ENCODE results near the gene DNM1. TPM values are rescaled to one million over a fixed set of nuclear protein-coding genes. Genes with fewer than 3 reads are reported as not detected.

The DNM1 gene
- total and polyA plus RNA-seq, 2 donors (not counting 3 experiments of a cell fraction or from before 2014, with no cell fraction given), result 0.59 to 2.9 TPM

DNA sequence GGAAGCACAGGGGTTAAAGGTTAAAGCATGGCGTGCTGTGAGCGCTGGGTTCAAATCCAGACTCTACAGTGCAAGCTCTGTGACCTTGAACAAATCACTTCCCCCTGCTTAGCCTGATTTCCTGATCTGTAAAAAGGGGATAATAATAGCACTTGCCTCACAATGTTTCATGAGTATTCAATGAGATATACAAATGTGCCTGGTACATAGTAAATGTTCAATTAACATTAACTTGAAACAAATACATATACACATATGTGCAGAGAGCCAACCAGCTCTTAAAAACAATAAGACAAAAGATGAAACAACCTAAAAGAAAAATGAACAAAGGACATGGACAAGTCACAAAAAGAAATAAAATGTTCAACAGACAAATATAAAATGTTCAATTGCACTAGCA, 15.8 kb upstream of the DNM1 start:
- no TSS peak for BruUV-seq (replicated peaks)
- DNase-seq (ENCODE audit: low read depth, low spot score), result no peak
- TF ChIP-seq, protein P1, sequence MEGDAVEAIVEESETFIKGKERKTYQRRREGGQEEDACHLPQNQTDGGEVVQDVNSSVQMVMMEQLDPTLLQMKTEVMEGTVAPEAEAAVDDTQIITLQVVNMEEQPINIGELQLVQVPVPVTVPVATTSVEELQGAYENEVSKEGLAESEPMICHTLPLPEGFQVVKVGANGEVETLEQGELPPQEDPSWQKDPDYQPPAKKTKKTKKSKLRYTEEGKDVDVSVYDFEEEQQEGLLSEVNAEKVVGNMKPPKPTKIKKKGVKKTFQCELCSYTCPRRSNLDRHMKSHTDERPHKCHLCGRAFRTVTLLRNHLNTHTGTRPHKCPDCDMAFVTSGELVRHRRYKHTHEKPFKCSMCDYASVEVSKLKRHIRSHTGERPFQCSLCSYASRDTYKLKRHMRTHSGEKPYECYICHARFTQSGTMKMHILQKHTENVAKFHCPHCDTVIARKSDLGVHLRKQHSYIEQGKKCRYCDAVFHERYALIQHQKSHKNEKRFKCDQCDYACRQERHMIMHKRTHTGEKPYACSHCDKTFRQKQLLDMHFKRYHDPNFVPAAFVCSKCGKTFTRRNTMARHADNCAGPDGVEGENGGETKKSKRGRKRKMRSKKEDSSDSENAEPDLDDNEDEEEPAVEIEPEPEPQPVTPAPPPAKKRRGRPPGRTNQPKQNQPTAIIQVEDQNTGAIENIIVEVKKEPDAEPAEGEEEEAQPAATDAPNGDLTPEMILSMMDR (IDR thresholded peaks at IDR 0.05; ENCODE audit: extremely low read depth in 1 of 2, insufficient read depth in 1 of 2, low read depth in 1 of 2, low read length in 2 of 2), result no peak
- TF ChIP-seq MAX (IDR thresholded peaks at IDR 0.05; ENCODE audit: insufficient read depth, insufficient read length) (no peak), MYC (IDR thresholded peaks at IDR 0.05; ENCODE audit: low read depth, low read length) (no peak), GATA2 (IDR thresholded peaks at IDR 0.05; ENCODE audit: insufficient read depth, insufficient read length, low read depth, low read length) (no peak), FOS (IDR thresholded peaks at IDR 0.05; ENCODE audit: borderline replicate concordance, insufficient read depth, low read length) (no peak), JUN (IDR thresholded peaks at IDR 0.05; ENCODE audit: borderline replicate concordance, insufficient read depth, insufficient read length, low read depth) (no peak), POLR2AphosphoS5 (IDR thresholded peaks at IDR 0.05; ENCODE audit: insufficient read depth, low read depth, low read length) (no peak), EZH2 (IDR thresholded peaks at IDR 0.05; ENCODE audit: borderline replicate concordance, low read depth, low read length, severe bottlenecking) (no peak), POLR2A (IDR thresholded peaks at IDR 0.05; ENCODE audit: low read depth, low read length) (no peak)
- Histone ChIP-seq H3K9ac (replicated peaks; ENCODE audit: extremely low read depth, insufficient read depth, low read length) (no peak overlapping the region), H3K4me1 (ENCODE audit: control insufficient read depth, extremely low read depth, insufficient read depth, low read length) (peaks cover 11% of the 10 kb centered on the region), H3K9me1 (replicated peaks; ENCODE audit: control insufficient read depth, extremely low read depth, insufficient read depth, low read length) (no peaks in the 10 kb centered on the region), H3K36me3 (ENCODE audit: control insufficient read depth in 2 of 2, extremely low read depth in 1 of 2, insufficient read depth in 2 of 2, low read length in 2 of 2) (peaks cover 12 to 29% of the 10 kb centered on the region in 2 experiments), H2AFZ (ENCODE audit: low read depth, low read length) (no peak overlapping the region), H3K27me3 (ENCODE audit: control insufficient read depth in 2 of 2, insufficient read depth in 2 of 2, low read length in 2 of 2) (no peaks in the 10 kb centered on the region), H3K27ac (ENCODE audit: insufficient read depth, low read depth, low read length) (no peak overlapping the region), H3K9me3 (replicated peaks; ENCODE audit: control insufficient read depth, insufficient read depth, low read length) (no peaks in the 10 kb centered on the region), H3K4me2 (ENCODE audit: insufficient read depth, low read length) (no peak overlapping the region), H4K20me1 (replicated peaks; ENCODE audit: control insufficient read depth, extremely low read depth, insufficient read depth, low read length) (no peaks in the 10 kb centered on the region), H3K79me2 (ENCODE audit: control insufficient read depth, insufficient read depth, low read length) (peaks cover 17% of the 10 kb centered on the region), H3K4me3 (replicated peaks in 1 of 3; ENCODE audit: insufficient read depth in 1 of 3, low read depth in 1 of 3, low read length in 3 of 3) (no peak overlapping the region)
- FAIRE-seq, result no peak
- ChIA-PET CTCF (no interaction called here), POLR2A (no interaction called here)
- intact Hi-C loops (cut with micrococcal nuclease), result no loop called here
- dilution Hi-C loops (cut with MboI; ENCODE audit: extremely low pct_ligation_motif_present, low sequenced_read_pairs), result no loop called here
